Activated CD4-positive, alpha-beta T cell treated with anti-CD3 and anti-CD28 coated beads, Interleukin-2, Interleukin-6, amounts not matched to agents 100 ng/mL and 50 ng/mL, durations not matched to agents 16 hours and 8 hours (primary cell): ENCODE measurements around the gene CORO2B.

Experiments used
- DNase-seq: peaks from one replicate; pipeline ENCODE4 v3.0.0-alpha.2; 2020

CORO2B gene

DNA sequence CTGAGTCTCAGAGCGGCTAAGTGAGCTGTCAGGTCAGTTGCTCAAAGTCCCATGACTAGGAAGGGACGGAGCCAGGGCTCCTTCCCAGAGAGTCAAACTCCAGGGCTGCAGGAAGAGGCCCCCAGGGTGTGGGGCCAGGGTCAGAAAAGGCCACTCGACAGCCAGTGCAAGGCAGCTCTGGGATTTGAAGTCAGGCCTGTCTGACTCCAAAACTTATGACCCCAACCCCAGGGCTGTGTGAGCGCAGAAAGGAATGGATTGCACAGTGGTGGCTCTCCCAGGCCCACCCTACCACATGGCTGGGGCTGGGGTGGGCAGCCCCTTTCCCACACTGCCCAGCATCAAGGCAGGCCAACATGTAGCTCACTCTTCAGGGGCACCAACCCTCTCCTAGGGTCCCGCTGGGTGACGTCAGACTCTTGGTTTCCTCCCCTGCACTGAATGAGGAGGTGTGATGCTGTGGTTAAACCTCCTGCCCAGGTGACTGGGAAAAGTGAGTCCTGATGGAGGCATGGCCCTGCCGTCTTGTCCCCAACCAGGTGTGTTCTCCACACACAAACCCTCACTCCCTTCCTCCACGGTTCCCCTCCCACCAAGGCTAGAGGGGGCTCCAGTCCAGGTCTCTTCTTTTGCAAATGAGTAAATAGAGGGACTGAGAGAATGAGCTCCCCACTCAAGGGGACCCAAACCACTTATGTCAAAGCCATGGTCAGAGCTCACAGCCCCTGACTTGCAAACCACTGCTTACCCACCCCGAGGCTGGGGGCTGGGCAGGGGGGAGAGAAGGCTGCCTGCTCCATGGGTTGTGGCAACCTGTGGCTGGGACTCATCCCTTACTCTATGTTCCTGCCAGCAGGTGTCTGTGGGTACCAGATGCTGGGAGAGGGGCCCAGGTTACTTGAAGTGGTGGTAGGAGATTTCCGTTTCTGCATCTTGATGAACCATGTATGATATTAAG, 23.8 kb upstream of the CORO2B start:
- no peak for DNase-seq

DNA sequence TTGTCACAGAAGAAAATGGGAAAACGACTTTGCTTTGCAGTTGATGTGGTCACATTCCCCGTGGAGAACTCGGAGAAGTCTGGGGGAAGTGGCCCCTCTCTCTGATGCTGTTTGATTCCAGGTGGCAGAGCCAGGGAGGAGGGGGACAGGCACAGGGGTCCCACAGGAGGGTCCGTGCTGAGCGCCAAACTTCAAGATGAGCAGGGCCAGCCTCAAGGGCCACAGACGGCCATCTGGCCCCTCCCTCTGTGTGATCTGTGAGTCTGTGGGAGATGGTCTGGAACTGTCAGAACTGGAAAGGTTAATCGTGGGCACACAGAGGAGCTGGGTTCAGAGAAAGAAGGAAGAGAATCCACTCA, 23.1 kb upstream of the CORO2B start:
- DNase-seq: no peak

DNA sequence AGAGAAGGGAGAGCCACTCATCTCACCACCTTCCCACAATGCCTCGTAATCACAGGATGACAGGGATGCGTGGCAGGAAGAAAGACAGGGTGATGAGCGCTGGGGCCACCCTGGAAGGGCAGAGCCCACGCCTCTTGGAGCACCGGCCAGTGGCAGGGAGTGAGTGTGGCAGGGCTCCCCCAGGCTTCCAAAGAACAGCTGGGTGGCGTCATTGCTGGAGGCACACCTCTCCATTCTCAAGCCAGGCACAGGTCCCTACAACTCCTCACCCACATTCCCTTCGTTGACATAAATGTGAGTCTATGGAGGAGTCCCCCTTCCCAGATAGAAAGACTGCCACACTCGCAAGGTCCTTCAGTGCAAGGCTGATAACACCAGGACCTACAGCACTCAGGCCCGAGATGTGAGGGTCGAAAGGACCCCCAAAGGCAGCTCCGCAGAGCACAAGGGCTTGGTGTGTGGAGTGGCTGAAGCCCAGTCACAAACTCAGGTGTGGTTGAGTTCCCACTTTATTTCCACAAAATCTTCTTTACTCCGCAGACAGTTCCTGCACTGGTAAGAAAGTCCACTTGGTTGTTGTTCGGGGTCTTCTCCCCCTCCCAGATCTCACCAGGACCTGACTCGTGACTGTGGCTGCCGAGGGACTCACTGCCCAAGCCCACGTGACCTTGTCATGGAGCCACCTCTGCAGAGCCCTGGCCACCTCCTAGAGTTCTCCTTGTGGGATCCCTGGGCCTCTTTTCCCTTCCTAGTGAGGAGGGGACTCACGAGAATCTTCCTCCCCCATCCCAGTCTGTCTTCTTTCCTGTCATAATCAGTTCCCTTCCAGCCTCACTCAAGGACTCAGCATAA, 22.4 kb upstream of the CORO2B start:
- no peak for DNase-seq

DNA sequence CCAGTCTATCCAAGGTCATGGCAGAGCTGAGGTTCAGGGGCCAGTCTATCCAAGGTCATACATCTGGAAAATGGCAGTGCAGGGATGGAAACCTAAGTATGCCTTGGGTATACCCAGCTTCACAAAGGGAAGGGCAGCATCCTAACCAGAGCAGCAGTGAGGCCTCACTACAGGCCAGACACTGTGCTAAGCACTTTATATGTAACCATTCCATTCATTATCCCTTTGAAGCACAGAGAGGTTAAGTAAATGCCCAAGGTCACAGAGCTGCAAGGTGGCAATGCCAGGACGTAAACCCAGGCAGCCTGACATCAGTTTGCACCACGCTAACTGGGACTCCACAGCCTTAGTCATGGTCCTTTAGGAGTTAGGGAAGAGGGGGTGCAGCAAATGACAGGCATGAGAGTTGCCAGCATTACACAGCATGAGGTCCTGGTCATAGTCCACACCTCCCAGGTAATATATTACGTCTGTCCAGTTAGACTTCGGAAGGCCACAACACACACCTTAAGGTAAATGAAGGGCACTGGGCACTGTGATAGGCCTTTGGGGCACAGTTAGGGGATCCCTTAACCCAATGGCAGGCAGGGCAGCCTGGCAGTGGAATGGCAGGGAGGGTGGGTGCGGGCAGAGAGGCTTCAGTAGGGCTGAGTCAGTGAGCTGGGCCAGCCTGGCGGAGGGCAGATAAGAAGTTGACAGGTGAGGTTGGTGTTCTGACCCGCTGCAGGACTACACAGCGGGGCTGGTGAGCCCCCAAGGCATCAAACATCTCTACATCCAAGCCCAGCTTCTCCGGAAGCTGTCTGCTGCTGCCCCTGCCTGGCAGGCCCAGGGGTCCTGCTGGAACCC, 21.1 kb upstream of the CORO2B start:
- DNase-seq: no peak

DNA sequence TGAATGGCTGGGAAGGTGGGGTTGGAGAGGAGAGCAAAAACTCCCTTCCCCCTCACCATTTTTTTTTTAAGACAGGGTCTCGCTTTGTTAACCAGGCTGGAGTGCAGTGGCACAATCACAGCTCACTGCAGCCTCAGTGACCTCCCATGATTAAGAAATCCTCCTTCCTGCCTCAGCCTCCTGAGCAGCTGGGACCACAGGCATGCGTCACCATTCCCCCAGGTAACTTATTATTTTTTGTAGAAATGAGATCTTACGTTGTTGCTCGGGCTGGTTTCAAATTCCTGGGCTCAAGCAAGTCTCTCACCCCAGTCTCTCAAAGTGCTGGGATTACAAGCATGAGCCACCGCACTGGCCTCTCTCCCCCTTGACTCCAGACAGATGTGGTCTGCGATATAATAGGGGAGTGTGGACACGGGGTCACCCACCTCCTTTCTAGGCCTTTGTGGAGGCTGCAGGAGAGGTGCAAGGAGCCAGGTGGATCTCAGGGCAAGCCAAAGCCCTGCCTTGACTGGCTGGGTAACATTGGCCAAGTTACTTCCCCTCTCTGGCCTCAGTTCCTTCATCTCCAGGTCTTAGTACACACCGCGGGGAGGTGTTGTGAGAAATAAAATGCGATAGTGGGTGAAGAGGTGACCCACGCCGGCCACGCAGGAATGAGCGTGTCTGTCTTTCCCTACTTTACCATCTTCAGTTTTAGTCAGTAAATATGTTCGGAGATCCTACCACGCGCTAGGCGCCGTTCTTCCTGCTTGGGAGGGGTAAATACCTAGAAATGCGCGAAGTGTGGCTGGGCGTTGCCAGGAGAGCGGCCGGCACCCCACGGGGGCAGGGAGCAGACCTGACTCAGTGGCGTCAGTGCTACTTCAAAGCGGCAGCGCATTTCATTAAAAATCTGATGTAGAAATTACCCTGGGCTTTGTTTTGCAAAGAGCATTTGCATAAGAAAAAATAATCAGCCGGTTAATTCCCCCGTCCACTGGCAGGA, 20.2 kb upstream of the CORO2B start:
- no peak for DNase-seq

DNA sequence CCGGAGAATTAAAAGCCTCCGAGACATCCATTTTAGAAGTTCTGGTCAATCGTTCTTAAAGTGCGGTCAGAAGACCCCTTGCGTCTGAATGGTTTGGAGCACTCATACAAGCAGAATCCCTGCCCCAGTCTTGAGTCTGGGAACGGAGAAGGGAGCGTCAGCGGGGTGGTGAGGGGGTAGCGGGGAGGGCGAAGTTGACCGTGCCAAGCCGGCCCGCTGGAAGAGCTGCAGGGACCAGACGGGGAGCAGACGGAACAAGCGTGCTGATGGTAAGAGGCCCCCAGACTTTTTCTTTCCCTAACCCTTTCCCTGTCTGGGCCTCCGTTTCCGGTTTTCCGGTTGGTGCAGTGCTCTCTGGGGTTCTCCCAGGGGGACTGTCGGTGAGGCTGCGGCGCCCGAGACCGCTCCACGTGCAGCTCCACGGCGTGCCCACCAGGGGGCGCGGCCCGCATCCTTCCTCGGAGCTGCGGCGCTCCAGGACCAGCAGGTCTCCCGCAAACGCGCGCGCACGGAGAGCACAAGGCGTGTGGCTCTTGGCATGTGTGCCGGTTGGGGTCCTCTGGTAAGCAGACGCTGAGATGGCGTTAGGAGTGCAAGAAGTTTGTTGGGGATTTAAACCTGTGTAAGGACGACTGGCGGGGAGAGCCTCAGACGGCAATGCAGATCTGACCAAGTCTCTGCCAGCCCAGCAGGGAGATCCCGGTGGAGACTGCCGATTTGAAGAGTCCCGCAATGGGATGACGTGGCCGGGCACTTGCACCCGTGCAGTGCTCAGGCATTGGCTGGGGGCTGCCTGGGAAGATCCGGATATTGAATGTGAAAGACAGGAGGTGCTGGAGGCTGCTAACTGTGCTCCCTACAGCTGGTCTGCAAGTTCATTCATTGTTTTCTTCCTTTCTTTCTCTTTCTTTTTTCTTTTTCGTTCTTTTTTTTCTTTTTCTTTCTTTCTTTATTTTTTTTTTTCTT, 19.2 kb upstream of the CORO2B start:
- peak; percentile 75 for DNase-seq

DNA sequence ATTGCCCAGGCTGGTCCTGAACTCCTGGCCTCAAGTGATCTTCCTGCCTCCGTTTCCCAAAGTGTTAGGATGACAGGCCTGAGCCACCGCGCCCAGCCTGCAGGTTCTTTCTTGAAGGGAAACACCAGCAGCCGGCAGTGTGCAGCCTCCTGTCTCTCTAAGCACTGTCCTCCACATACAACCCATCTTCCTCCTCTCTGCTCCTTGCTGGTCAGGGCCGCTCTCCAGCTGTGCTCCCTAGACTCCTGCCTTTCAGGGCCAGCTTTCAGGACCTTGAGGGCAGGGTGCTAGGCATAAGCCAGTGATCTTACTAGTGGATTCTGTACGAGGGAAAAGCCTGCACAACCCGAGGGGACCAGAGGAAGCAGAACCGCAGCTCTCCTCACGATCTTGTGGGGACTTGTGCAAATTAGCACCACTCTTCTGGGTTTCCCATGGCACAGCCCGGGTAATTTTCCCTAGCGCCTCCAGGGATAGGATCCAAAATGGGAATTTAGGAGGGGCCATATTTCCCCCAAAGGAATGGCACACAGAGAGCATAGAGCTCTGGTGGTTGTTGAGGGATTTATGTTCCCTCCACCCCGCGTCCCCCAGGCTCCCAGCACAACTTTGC, 18.2 kb upstream of the CORO2B start:
- DNase-seq: no peak

DNA sequence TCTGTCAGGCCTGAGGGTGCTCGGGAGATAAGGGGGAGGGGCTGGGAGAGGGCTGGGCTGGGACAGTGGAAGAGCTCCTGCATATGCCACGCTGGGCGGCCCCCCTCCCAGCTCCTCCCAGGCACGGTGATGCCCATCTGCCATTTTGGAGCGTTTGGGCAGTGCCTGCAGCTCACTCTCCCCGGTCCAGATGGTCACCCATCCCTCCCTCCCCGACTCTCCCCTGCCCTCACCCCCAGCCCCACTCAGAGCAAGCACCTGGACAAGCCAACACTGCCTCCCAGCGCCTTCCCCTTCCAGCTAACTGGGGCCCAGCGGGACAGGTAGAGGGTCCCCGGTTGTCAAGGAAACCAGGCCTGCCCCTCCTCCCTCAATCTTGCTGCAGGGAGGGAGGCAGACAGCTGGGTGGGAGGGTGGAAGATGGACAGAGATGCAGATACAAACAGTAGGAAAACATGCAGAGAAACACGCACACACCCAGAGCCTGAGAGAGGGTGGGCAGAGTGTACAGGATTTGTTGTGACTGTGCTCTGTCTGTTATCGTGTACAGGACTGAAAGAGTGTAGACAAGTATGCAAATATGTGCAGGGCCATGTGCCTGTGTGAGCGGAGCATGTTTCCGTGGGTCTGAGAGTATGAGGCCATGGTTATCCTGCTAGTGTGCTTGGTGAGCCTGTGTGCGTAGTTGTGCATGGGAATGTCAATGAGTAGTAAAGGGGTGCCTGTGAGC, 17.5 kb upstream of the CORO2B start:
- no peak for DNase-seq

DNA sequence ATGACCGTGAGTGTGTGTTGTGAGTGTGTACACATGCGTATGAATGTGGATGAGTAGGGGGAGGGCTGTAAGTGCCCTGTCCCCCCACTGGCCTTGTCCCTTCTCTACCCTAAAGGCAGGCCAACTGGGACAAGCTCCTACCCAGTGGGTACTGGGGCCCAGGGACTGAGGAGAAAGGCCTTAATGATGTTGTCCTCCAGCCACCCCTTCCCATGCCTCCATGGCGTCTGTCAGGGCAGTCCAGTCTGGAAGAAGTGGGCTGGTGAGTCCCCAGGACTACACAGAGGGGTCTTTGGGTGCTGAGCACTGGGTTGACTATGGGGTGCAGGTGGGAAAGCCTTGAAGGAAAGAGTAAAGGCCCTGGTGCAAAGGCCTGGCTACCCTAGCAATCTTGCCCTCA, 16.9 kb upstream of the CORO2B start:
- DNase-seq: no peak

DNA sequence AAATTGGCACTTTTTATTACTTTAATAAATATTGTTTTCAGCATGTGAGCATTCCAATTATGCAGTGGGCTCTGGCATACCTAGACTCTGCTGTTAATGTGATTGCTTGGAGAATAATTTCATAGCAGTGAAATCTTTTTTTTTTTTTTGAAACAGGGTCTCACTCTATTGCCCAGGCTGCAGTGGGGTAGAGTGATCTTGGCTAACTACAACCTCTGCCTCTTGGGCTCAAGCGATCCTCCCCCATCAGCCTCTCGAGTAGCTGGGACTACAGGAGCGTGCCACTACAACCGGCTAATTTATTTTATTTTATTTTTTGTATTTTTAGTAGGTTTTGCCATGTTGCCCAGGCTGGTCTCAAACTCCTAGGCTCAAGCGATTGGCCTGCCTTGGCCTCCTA, 14.6 kb upstream of the CORO2B start:
- DNase-seq: no peak

DNA sequence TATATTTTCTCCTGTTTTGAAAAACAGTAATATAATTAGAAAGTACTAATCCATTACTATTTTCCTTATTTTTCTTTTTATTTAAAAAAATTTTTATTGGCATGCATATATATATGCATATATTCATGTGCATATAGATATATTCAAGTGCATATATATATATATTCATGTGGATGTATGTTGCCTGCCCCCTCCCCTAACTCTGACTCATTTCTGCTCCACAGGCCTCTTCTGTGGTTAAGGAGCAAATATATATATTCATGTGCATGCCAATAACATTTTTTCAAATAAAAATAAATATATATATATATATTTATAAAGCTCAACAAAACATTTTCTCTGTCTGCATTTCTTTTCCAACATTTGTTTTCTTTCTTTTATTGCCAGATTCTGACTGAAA, 13.6 kb upstream of the CORO2B start:
- no peak for DNase-seq

DNA sequence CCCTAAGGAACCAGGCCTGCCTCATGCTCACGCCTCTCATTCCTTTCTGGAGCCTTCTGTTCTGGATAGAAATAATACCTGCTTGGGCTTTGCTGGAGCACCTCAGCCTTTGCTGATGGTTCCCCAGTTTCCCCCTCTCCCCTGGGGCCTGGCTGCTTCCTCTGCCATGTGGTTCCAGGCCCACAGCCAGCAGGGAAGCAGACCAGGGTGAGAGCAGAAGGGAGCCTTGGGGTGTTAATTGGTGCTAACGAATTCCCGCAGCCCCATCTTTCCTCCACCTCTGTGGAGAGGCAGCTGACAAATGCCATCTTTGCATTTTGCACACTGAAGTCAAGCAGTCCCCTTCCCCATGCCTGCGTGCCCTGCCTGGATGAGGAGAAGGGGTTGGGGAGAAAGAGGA, 13.1 kb upstream of the CORO2B start:
- DNase-seq: no peak

DNA sequence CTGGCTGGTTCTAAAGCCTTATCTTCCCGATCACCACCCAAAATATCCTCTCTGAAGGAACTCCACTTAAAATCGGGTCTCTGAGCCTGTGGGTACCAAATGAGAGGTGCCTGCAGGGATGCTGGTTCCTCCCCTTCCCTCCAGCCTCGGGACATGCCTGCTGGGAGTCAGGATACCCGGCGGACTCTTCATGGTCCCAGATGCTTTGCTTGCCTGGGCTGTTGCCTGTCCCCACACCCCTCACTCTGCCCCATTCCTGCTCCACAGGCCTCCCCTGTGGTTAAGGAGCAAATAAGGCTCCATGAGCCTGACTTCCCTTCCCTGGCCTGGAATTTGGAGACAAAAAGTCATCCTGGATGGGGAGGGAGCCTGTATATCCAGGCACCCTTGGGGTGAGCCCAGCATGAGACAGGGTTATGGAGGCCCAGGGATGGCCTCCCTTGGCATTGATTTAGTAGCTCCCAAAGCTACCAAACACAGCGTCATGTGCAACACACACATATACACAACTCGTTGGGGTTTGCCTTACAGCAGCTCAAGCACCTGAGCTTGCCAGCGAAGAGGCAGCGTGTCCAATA, 12.3 kb upstream of the CORO2B start:
- DNase-seq: no peak

DNA sequence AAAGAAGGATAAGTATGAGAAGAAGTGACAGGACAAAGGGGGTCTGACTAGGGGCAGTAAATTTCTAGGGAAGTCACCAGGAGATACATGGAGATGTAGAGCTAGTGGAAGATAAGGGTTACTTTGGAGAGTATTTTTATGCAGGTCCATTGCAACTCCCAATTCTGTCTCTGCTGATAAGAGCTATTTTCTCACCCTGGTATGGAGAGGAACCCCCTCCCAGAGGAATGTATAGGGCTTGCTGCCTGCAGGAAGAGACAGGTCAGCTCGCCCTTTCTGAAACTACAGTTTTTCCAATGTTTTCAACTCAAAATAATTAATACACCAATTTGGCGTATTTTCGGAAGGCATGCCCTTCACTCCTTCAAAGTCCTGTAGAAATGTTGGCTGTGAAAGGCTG, 11.4 kb upstream of the CORO2B start:
- DNase-seq: no peak

DNA sequence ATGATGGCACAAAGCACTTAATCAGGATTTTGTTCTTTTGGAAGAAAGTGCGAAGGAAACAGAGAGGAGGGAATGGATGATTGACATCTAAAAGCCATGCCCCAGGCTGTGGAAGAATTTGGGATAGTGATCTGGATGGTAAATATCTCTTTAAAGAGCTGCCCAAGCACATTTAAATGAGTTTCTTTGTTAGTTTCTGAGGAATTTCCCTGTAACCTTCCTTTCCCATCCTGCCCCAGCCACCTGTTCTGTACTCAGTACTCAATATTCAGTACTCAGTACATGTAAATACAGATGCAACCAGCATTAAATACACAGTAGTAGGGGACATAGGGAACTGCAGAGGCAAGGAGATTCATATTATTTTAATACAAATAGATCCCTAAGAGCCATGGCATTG, 7.8 kb upstream of the CORO2B start:
- DNase-seq: no peak

DNA sequence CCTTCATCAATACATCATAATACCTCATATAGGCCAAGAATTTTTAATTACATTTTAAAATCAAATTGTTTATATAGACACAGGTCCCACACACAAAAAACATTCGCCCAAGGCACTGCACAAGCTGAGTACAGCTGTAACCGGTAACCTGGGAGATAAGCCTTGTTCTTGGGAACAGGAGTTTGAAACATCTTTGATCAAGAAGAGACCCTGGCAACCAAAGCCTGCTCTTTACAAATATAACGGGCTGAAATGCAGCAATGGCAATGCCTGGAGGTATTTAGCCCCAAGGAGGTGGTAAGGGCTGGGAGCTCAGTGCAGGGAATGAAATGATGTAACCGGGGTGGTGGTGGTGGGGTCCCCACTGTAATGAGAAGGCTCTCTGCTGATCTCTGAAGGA, 7.2 kb upstream of the CORO2B start:
- no peak for DNase-seq

DNA sequence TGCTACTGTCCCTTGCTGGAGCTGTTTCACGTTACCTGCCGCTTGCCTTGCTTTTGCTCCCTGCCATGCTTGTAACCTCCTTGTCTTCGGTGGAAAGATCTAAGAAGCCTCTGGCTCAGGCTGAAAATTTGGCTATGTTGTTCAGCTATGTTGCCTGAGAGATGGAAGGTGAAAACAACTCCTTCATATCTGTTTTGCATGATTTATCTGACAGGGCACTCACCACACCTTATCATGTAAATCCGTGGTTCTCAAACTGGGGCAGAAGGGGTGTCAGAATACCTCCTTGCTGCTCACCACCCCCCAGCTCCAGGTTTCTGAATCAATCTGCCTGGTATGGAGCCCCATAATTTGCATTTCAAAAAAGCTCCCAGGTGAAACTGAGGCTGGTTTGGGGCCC, 6.5 kb upstream of the CORO2B start:
- no peak for DNase-seq

DNA sequence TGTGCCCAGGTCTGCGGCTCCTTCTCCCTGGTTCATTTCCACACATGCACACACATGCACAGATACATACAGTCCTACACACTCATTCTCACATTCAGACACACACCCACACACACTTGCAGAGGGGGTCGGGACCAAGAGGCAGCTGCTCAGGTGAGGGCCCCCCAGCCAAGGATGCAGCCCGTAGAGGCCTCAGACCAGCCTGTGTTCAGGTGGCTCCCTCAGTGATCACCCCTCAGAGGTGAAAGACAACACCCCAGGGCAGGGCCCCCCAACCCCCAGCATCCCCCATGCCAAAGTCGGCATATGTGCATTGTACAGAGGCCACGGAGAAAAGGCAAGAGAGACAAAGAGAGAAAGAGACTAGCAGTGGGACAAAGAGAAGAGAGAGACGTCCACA, 5.9 kb upstream of the CORO2B start:
- DNase-seq: no peak

DNA sequence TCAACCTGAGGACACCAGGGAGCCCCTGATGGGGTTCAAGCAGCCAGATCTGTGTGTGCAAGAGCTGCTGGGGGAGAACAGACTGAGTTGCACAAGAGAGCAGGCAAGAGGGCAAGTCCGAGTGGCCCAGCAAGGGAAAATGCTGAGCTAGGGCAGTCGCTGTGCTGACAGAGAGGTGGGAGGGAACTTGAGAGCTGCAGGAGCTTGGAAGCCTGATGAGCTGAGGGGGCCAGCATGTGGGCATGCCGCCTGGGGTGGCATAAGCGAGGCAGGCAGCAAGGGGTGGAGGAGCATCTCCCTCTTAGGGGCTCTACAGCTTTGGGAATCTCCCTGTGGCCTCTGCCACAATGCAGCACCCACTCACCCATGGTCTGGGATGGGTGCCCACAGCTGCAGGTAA, 4.7 kb upstream of the CORO2B start:
- DNase-seq: no peak
